ENCODE results near the gene RGMB. TPM values are rescaled to one million over a fixed set of nuclear protein-coding genes. Genes with fewer than 3 reads are reported as not detected.
"Not testable (repeated sequence)": the region's sequence is repeated elsewhere in the genome, so short reads cannot be mapped to it uniquely, and the experiment has no call there.

Gene RGMB
- total RNA-seq, 1 donor from 2014 or later, result 116 TPM

DNA sequence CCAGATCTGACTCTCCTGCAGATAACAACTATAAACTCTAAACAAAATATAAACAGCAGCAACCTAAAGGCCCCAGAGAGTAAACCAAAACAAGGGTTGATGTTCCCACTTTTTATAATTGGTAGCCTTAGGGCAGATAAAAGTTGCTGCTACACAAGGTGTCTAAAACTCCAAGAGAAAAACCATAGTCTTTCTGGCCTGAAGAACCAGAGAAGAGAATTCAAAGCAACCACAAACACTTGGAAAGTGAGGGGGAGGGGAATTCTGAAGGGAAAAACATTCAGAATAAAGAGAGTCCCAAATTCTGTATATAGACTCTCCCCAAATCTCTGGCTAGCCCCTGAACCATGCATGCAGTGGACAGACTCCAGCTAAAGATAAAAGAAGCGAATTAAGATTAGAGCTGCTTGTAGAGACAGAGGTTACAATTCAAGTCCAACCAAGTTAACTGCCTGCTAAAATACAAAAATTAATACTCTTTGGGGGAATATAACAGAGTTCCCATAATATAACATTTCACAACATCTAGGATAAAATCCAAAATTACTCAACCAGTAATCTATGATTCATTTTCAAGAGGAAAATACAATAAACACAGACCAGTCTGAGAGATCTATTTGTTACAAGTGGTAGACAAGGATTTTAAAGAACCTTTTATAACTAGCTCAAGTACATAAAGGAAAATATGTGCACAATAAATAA is 37.5 kb upstream of the RGMB start:
- Mint-ChIP-seq H3K27me3 (ENCODE audit: unreplicated experiment) (no peaks in the 10 kb centered on the region), H3K4me1 (ENCODE audit: unreplicated experiment) (no peaks in the 10 kb centered on the region), H3K4me3 (ENCODE audit: unreplicated experiment) (no peak overlapping the region), H3K36me3 (ENCODE audit: unreplicated experiment) (peaks cover 6% of the 10 kb centered on the region), H3K27ac (ENCODE audit: unreplicated experiment) (no peak overlapping the region), H3K9me3 (ENCODE audit: unreplicated experiment) (peaks cover 10% of the 10 kb centered on the region)
- TF ChIP-seq, protein P1, sequence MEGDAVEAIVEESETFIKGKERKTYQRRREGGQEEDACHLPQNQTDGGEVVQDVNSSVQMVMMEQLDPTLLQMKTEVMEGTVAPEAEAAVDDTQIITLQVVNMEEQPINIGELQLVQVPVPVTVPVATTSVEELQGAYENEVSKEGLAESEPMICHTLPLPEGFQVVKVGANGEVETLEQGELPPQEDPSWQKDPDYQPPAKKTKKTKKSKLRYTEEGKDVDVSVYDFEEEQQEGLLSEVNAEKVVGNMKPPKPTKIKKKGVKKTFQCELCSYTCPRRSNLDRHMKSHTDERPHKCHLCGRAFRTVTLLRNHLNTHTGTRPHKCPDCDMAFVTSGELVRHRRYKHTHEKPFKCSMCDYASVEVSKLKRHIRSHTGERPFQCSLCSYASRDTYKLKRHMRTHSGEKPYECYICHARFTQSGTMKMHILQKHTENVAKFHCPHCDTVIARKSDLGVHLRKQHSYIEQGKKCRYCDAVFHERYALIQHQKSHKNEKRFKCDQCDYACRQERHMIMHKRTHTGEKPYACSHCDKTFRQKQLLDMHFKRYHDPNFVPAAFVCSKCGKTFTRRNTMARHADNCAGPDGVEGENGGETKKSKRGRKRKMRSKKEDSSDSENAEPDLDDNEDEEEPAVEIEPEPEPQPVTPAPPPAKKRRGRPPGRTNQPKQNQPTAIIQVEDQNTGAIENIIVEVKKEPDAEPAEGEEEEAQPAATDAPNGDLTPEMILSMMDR (IDR thresholded peaks at IDR 0.05), result no peak
- DNase-seq (ENCODE audit: extremely low spot score, unreplicated experiment), result no peak

DNA sequence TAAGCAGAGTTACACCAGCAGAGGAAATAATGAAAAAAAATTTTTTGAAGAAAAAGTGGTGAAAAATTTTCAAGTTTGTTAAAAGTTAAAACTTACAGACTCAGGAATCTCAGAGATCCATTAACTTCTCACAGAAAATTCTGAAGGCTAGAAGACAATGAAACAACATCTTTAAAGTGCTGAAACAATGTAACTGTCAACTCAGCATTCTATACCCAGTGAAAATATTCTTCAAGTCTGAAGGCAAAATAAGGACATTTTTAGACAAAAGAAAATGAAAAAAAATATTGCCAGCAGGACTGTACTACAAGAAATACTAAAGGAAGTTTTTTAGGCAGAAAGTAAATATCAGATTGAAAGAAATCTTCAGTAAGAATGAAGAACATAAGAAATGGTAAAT is 36.7 kb upstream of the RGMB start:
- H3K9me3 Mint-ChIP-seq (ENCODE audit: unreplicated experiment), result peaks cover 10% of the 10 kb centered on the region
- no peak overlapping the region for H3K4me3 Mint-ChIP-seq (ENCODE audit: unreplicated experiment)

DNA sequence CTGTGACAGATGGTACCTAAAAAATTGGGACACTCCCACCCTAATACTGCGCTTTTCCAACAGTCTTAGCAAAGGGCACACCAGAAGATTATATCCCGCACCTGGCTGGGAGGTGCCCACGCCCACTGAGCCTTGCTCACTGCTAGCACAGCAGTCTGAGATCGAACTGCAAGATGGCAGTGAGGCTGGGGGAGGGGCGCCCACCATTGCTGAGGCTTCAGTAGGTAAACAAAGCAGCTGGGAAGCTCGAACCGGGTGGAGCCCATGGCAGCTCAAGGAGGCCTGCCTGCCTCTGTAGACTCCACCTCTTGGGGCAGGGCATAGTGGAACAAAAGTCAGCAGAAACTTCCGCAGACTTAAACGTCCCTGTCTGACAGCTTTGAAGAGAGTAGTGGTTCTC is 36.0 kb upstream of the RGMB start:
- H3K4me1 Mint-ChIP-seq (ENCODE audit: unreplicated experiment); H3K4me3 Mint-ChIP-seq (ENCODE audit: unreplicated experiment); DNase-seq (ENCODE audit: extremely low spot score, unreplicated experiment); H3K36me3 Mint-ChIP-seq (ENCODE audit: unreplicated experiment); H3K27me3 Mint-ChIP-seq (ENCODE audit: unreplicated experiment); H3K27ac Mint-ChIP-seq (ENCODE audit: unreplicated experiment); H3K9me3 Mint-ChIP-seq (ENCODE audit: unreplicated experiment): not testable (repeated sequence)

More for the DNA sequence above, 36.7 kb upstream of the RGMB start:
- Mint-ChIP-seq H3K4me1 (ENCODE audit: unreplicated experiment) (peaks cover under 1% of the 10 kb centered on the region), H3K36me3 (ENCODE audit: unreplicated experiment) (peaks cover 6% of the 10 kb centered on the region), H3K27me3 (ENCODE audit: unreplicated experiment) (no peaks in the 10 kb centered on the region), H3K27ac (ENCODE audit: unreplicated experiment) (no peak overlapping the region)
- TF ChIP-seq, protein P1 (IDR thresholded peaks at IDR 0.05), result no peak
- DNase-seq (ENCODE audit: extremely low spot score, unreplicated experiment), result no peak

DNA sequence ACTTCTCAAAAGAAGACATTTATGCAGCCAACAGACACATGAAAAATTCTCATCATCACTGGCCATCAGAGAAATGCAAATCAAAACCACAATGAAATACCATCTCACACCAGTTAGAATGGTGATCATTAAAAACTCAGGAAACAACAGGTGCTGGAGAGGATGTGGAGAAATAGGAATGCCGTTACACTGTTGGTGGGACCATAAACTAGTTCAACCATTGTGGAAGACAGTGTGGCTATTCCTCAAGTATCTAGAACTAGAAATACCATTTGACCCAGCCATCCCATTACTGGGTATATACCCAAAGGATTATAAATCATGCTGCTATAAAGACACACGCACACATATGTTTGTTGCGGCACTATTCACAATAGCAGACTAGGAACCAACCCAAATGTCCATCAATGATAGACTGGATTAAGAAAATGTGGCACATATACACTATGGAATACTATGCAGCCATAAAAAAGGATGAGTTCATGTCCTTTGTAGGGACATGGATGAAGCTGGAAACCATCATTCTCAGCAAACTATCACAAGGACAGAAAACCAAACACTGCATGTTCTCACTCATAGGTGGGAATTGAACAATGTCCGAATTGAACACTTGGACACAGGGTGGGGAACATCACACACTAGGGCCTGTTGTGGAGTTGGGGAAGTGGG is 34.8 kb upstream of the RGMB start:
- H3K36me3 Mint-ChIP-seq (ENCODE audit: unreplicated experiment); H3K4me3 Mint-ChIP-seq (ENCODE audit: unreplicated experiment); H3K27me3 Mint-ChIP-seq (ENCODE audit: unreplicated experiment); H3K27ac Mint-ChIP-seq (ENCODE audit: unreplicated experiment); H3K9me3 Mint-ChIP-seq (ENCODE audit: unreplicated experiment); H3K4me1 Mint-ChIP-seq (ENCODE audit: unreplicated experiment); DNase-seq (ENCODE audit: extremely low spot score, unreplicated experiment): not testable (repeated sequence)

DNA sequence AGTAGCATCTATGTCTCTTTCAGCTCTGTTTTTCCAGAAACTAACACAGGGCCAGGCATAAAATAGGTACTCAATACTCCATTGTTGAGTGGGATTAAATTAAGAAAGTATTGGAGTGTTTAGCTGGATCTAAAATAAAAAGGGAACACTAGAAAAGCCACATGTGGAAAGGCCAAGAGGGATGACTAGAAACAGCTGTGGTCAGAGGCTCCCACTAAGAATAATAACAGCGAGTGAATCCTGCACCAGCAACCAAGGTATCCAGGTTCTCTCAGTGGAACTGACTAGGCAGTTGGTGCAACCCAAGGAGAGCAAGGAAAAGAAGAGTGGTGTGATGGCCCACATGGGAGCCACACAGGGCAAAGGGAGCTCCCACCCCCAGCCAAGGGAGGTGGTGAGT is 31.5 kb upstream of the RGMB start:
- peaks cover 4% of the 10 kb centered on the region for H3K4me1 Mint-ChIP-seq (ENCODE audit: unreplicated experiment)
- no peaks in the 10 kb centered on the region for H3K9me3 Mint-ChIP-seq (ENCODE audit: unreplicated experiment)
- TF ChIP-seq, protein P1 (IDR thresholded peaks at IDR 0.05), result no peak
- DNase-seq (ENCODE audit: extremely low spot score, unreplicated experiment), result no peak
- no peak overlapping the region for H3K27ac Mint-ChIP-seq (ENCODE audit: unreplicated experiment)
- H3K27me3 Mint-ChIP-seq (ENCODE audit: unreplicated experiment), result no peaks in the 10 kb centered on the region
- H3K36me3 Mint-ChIP-seq (ENCODE audit: unreplicated experiment), result peaks cover 5% of the 10 kb centered on the region
- no peak overlapping the region for H3K4me3 Mint-ChIP-seq (ENCODE audit: unreplicated experiment)

DNA sequence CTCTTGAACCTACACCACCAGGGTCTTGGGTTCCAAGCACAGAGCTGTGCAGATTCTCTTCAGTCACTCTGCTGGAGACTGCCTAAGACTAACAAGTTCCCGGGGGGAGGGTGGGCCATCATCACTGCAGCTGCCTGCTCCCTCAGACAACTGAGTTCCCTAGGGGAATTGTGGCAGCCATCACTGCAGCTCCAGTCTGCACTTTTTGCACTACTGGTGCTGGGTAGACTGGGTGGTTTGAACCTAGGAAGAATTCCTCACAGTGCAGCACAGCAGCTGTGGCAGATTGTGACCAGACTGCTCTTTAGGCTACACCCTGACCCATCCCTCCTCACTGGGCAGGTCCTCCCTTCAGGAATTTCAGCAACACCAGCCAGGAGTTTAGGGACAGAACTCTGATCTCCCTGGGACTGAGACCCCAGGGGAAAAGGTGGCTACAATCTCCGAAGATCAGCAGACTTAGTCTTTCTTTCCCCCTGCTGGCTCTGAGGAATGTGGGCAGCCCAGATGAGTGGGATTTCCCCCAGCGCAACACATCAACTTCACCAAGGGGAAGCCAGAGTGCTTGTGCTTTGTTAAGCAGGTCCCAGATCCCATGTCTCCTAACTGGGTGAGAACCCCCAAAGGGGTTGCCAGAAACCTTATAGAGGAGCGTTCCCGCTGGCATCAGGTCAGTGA is 30.9 kb upstream of the RGMB start:
- Mint-ChIP-seq H3K9me3 (ENCODE audit: unreplicated experiment) (no peaks in the 10 kb centered on the region), H3K4me3 (ENCODE audit: unreplicated experiment) (no peak overlapping the region), H3K4me1 (ENCODE audit: unreplicated experiment) (peaks cover 4% of the 10 kb centered on the region), H3K36me3 (ENCODE audit: unreplicated experiment) (peaks cover 5% of the 10 kb centered on the region), H3K27me3 (ENCODE audit: unreplicated experiment) (no peaks in the 10 kb centered on the region), H3K27ac (ENCODE audit: unreplicated experiment) (no peak overlapping the region)
- TF ChIP-seq, protein P1 (IDR thresholded peaks at IDR 0.05), result no peak
- DNase-seq (ENCODE audit: extremely low spot score, unreplicated experiment), result no peak

DNA sequence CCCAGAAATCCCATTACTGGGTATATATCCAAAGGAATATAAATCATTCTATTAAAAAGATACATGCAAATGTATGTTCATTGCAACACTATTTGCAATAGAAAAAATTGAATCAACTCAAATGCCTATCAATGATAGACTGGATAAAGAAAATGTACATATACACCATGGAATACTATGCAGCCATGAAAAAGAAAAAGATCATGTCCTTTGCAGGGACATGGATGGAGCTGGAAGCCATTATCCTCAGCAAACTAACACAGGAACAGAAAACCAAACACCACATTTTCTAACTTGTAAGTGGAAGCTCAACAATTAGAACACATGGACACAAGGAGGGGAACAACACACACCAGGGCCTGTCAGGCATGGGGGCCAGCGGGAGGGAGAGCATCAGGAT is 25.2 kb upstream of the RGMB start:
- H3K36me3 Mint-ChIP-seq (ENCODE audit: unreplicated experiment); DNase-seq (ENCODE audit: extremely low spot score, unreplicated experiment); H3K4me1 Mint-ChIP-seq (ENCODE audit: unreplicated experiment); H3K27me3 Mint-ChIP-seq (ENCODE audit: unreplicated experiment); H3K9me3 Mint-ChIP-seq (ENCODE audit: unreplicated experiment); H3K27ac Mint-ChIP-seq (ENCODE audit: unreplicated experiment); H3K4me3 Mint-ChIP-seq (ENCODE audit: unreplicated experiment): not testable (repeated sequence)
